ENCODE measurements around the gene DBN1. TPM values are rescaled to one million over a fixed set of nuclear protein-coding genes. Genes with fewer than 3 reads are reported as not detected.

DBN1 gene
- total and polyA plus RNA-seq, 9 of the 15 experiments (the other 6 are each of a cell fraction or from before 2014, with no cell fraction given) = 0.25 to 87.2 (median 27.9) TPM

GRCh38 chr5:177491429-177491945 lies 18.1 kb upstream of the DBN1 start (continued):
- TF ChIP-seq PCBP2 (IDR thresholded peaks at IDR 0.05; ENCODE audit: low read depth, low read length, poor library complexity, severe bottlenecking) (peak; percentile 21), HEY1 (CRISPR knock-in tag; IDR thresholded peaks at IDR 0.05; ENCODE audit: borderline replicate concordance) (no peak), DACH1 (IDR thresholded peaks at IDR 0.05; ENCODE audit: partially characterized antibody) (peak; percentile 74), ZBTB2 (IDR thresholded peaks at IDR 0.05) (0 out of 2 replicates have a peak, but pooled peaks have one; percentile 22), FOXK2 (conservative IDR thresholded peaks at IDR 0.05 in 1 of 2, IDR thresholded peaks at IDR 0.05 in 1 of 2; ENCODE audit: low read depth in 2 of 2) (no peak), ESRRA (IDR thresholded peaks at IDR 0.05; ENCODE audit: borderline replicate concordance, low read depth) (peak; percentile 67; the same call in 1 of the 2 replicates), ZNF76 (CRISPR knock-in tag; IDR thresholded peaks at IDR 0.05; ENCODE audit: borderline replicate concordance) (0 out of 2 replicates have a peak, but pooled peaks have one; percentile 26), NFE2 (IDR thresholded peaks at IDR 0.05; ENCODE audit: low read depth) (no peak), BACH1 (tag; IDR thresholded peaks at IDR 0.05) (no peak), THAP12 (CRISPR knock-in tag; IDR thresholded peaks at IDR 0.05) (peak; percentile 50; the same call in 1 of the 2 replicates), ZNF316 (IDR thresholded peaks at IDR 0.05) (no peak), HDAC1 (IDR thresholded peaks at IDR 0.05) (peak in 1 of 2 experiments; percentile 51; a peak in 1 of 4 replicates), RBFOX2 (IDR thresholded peaks at IDR 0.05; ENCODE audit: low read depth, low read length) (peak; percentile 50; the same call in 1 of the 2 replicates), HMG20A (CRISPR knock-in tag; conservative IDR thresholded peaks at IDR 0.05) (no peak), MEIS2 (IDR thresholded peaks at IDR 0.05; ENCODE audit: partially characterized antibody) (peak; percentile 6)
- TF ChIP-seq, protein P1, sequence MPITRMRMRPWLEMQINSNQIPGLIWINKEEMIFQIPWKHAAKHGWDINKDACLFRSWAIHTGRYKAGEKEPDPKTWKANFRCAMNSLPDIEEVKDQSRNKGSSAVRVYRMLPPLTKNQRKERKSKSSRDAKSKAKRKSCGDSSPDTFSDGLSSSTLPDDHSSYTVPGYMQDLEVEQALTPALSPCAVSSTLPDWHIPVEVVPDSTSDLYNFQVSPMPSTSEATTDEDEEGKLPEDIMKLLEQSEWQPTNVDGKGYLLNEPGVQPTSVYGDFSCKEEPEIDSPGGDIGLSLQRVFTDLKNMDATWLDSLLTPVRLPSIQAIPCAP (CRISPR knock-in tag; IDR thresholded peaks at IDR 0.05; ENCODE audit: borderline replicate concordance) = no peak
- TF ChIP-seq, protein P2, sequence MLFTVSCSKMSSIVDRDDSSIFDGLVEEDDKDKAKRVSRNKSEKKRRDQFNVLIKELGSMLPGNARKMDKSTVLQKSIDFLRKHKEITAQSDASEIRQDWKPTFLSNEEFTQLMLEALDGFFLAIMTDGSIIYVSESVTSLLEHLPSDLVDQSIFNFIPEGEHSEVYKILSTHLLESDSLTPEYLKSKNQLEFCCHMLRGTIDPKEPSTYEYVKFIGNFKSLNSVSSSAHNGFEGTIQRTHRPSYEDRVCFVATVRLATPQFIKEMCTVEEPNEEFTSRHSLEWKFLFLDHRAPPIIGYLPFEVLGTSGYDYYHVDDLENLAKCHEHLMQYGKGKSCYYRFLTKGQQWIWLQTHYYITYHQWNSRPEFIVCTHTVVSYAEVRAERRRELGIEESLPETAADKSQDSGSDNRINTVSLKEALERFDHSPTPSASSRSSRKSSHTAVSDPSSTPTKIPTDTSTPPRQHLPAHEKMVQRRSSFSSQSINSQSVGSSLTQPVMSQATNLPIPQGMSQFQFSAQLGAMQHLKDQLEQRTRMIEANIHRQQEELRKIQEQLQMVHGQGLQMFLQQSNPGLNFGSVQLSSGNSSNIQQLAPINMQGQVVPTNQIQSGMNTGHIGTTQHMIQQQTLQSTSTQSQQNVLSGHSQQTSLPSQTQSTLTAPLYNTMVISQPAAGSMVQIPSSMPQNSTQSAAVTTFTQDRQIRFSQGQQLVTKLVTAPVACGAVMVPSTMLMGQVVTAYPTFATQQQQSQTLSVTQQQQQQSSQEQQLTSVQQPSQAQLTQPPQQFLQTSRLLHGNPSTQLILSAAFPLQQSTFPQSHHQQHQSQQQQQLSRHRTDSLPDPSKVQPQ (CRISPR knock-in tag; IDR thresholded peaks at IDR 0.05; ENCODE audit: borderline replicate concordance) = no peak

All from K562 (cell line).